ENCODE data around the gene TMEM106A. TPM values are rescaled to one million over a fixed set of nuclear protein-coding genes. Genes with fewer than 3 reads are reported as not detected.
A peak's percentile ranks its signal among the peaks of the same experiment; 100 is the strongest.

The TMEM106A gene
- total and polyA plus RNA-seq, 9 donors: 5.9 to 10.4 (median 7.8) TPM

DNA sequence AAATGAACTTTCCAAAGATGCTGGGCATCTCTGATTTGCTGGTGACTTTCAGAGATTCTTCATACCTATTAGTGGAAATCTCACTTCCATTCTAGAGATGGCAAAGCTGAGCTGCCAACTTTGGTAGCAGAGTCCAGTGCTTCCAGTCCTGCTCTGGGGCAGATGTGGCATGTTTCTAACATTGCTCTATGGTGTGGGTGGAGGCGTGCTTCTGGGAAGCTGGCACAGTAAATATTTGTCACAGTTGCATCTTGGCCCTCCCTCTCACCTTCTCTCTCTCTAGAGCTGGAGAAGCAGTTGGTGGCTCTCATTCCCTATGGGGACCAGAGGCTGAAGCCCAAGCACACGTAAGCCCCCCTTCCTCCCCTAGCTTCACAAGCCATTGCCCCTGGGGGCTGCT is 1.9 kb downstream of the TMEM106A start:
- WGBS (ENCODE audit: insufficient coverage): 83% methylated on average over 1 of the region's 2 CpGs
- Histone ChIP-seq H3K4me3 (ENCODE audit: low read length) (no peak overlapping the region), H3K4me1 (ENCODE audit: control insufficient read depth, insufficient read depth, low read length) (peaks cover 20% of the 10 kb centered on the region), H3K27me3 (ENCODE audit: control insufficient read depth, insufficient read depth, low read length) (no peaks in the 10 kb centered on the region), H3K36me3 (ENCODE audit: control insufficient read depth, insufficient read depth, low read length) (peaks cover 43% of the 10 kb centered on the region), H3K27ac (ENCODE audit: low read length) (no peak overlapping the region), H3K9me3 (replicated peaks; ENCODE audit: control insufficient read depth, low read depth, low read length) (no peaks in the 10 kb centered on the region)
- DNase-seq: no peak

- Histone ChIP-seq H3K4me3 (ENCODE audit: low read length) (no peak overlapping the region), H3K27ac (ENCODE audit: low read length) (no peak overlapping the region), H3K36me3 (ENCODE audit: control insufficient read depth, insufficient read depth, low read length) (peaks cover 45% of the 10 kb centered on the region), H3K4me1 (ENCODE audit: control insufficient read depth, insufficient read depth, low read length) (peaks cover 20% of the 10 kb centered on the region), H3K9me3 (replicated peaks; ENCODE audit: control insufficient read depth, low read depth, low read length) (no peaks in the 10 kb centered on the region), H3K27me3 (ENCODE audit: control insufficient read depth, insufficient read depth, low read length) (no peaks in the 10 kb centered on the region)
- 80% methylated on average over 1 of the region's 3 CpGs for WGBS (ENCODE audit: insufficient coverage)
- DNase-seq: no peak
Observed at GRCh38 chr17:43215341-43215740, 3.7 kb downstream of the TMEM106A start.

DNA sequence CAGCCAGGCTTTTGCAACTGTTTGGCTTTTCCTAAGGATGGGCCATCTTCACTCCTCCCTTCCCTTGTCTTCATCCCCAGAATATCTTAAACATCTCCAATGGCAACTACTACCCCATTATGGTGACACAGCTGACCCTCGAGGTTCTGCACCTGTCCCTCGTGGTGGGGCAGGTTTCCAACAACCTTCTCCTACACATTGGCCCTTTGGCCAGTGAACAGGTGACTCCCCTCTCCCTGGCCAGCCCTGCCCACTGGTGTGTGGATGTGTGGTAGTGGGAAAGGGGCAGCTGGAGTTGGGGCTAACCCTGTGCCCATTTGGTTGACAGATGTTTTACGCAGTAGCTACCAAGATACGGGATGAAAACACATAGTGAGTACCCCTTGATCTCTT is 4.7 kb downstream of the TMEM106A start:
- no peak for DNase-seq
- Histone ChIP-seq H3K9me3 (replicated peaks; ENCODE audit: control insufficient read depth, low read depth, low read length) (no peaks in the 10 kb centered on the region), H3K4me1 (ENCODE audit: control insufficient read depth, insufficient read depth, low read length) (peaks cover 18% of the 10 kb centered on the region), H3K36me3 (ENCODE audit: control insufficient read depth, insufficient read depth, low read length) (peaks cover 53% of the 10 kb centered on the region), H3K27ac (ENCODE audit: low read length) (no peak overlapping the region), H3K27me3 (ENCODE audit: control insufficient read depth, insufficient read depth, low read length) (no peaks in the 10 kb centered on the region), H3K4me3 (ENCODE audit: low read length) (no peak overlapping the region)
- WGBS (ENCODE audit: insufficient coverage): 83% methylated on average over 1 of the region's 4 CpGs

- Histone ChIP-seq H3K27me3 (ENCODE audit: control insufficient read depth, insufficient read depth, low read length) (no peaks in the 10 kb centered on the region), H3K4me1 (ENCODE audit: control insufficient read depth, insufficient read depth, low read length) (peaks cover 18% of the 10 kb centered on the region), H3K27ac (ENCODE audit: low read length) (no peak overlapping the region), H3K4me3 (ENCODE audit: low read length) (no peak overlapping the region), H3K36me3 (ENCODE audit: control insufficient read depth, insufficient read depth, low read length) (peaks cover 53% of the 10 kb centered on the region), H3K9me3 (replicated peaks; ENCODE audit: control insufficient read depth, low read depth, low read length) (no peaks in the 10 kb centered on the region)
- 79% methylated on average over 3 of the region's 4 CpGs for WGBS (ENCODE audit: insufficient coverage)
- no peak for DNase-seq
Observed at GRCh38 chr17:43216762-43217613, 5.3 kb downstream of the TMEM106A start.

GRCh38 chr17:43217614-43218087 is 6.0 kb downstream of the TMEM106A start:
- no peaks in the 10 kb centered on the region for H3K9me3 ChIP-seq (replicated peaks; ENCODE audit: control insufficient read depth, low read depth, low read length)
- H3K36me3 ChIP-seq (ENCODE audit: control insufficient read depth, insufficient read depth, low read length): peaks cover 53% of the 10 kb centered on the region
- peaks cover 13% of the 10 kb centered on the region for H3K4me1 ChIP-seq (ENCODE audit: control insufficient read depth, insufficient read depth, low read length)
- H3K4me3 ChIP-seq (ENCODE audit: low read length): no peak overlapping the region
- WGBS (ENCODE audit: insufficient coverage): 90% methylated on average over 2 of the region's 2 CpGs
- no peak overlapping the region for H3K27ac ChIP-seq (ENCODE audit: low read length)
- no peak for DNase-seq
- no peaks in the 10 kb centered on the region for H3K27me3 ChIP-seq (ENCODE audit: control insufficient read depth, insufficient read depth, low read length)

DNA sequence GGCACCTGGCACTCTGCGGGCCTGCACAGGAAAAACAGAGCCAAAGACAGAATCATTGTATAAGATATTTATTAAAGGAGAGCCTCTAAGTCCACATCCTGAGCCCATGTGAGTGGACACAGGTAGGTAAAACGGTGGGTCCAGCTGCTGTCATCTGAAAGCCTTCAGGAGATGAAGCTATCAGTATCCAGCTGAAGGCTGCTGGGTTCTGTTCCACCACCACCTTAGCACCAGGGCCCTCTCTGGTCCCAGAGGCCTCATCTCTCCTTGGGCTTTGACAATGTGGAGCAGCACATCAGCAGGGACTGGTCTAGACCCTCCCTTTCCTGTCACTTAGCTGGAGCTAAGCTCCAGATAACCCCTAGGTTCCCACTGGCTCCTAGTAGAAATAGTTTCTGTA is 7.3 kb downstream of the TMEM106A start:
- Histone ChIP-seq H3K4me1 (ENCODE audit: control insufficient read depth, insufficient read depth, low read length) (peaks cover 3% of the 10 kb centered on the region), H3K36me3 (ENCODE audit: control insufficient read depth, insufficient read depth, low read length) (peaks cover 64% of the 10 kb centered on the region), H3K27me3 (ENCODE audit: control insufficient read depth, insufficient read depth, low read length) (no peaks in the 10 kb centered on the region), H3K27ac (ENCODE audit: low read length) (no peak overlapping the region), H3K9me3 (replicated peaks; ENCODE audit: control insufficient read depth, low read depth, low read length) (no peaks in the 10 kb centered on the region), H3K4me3 (ENCODE audit: low read length) (no peak overlapping the region)
- WGBS (ENCODE audit: insufficient coverage): no CpG with 5 or more reads among the region's 2 CpGs
- no peak for DNase-seq

- WGBS (ENCODE audit: insufficient coverage): 64% methylated on average over 5 of the region's 8 CpGs
- DNase-seq: peak; percentile 26
Observed at GRCh38 chr17:43219746-43220380, 8.2 kb downstream of the TMEM106A start.

GRCh38 chr17:43220511-43221125 is 8.9 kb downstream of the TMEM106A start:
- Histone ChIP-seq H3K4me3 (ENCODE audit: low read length) (no peak overlapping the region), H3K9me3 (replicated peaks; ENCODE audit: control insufficient read depth, low read depth, low read length) (no peaks in the 10 kb centered on the region), H3K36me3 (ENCODE audit: control insufficient read depth, insufficient read depth, low read length) (peaks cover 64% of the 10 kb centered on the region), H3K4me1 (ENCODE audit: control insufficient read depth, insufficient read depth, low read length) (peaks cover 3% of the 10 kb centered on the region), H3K27me3 (ENCODE audit: control insufficient read depth, insufficient read depth, low read length) (no peaks in the 10 kb centered on the region), H3K27ac (ENCODE audit: low read length) (no peak overlapping the region)
- DNase-seq: no peak
- WGBS (ENCODE audit: insufficient coverage): 76% methylated on average over 2 of the region's 9 CpGs

More at GRCh38 chr17:43219746-43220380, 8.2 kb downstream of the TMEM106A start:
- H3K9me3 ChIP-seq (replicated peaks; ENCODE audit: control insufficient read depth, low read depth, low read length): no peaks in the 10 kb centered on the region
- peaks cover 67% of the 10 kb centered on the region for H3K36me3 ChIP-seq (ENCODE audit: control insufficient read depth, insufficient read depth, low read length)
- no peaks in the 10 kb centered on the region for H3K27me3 ChIP-seq (ENCODE audit: control insufficient read depth, insufficient read depth, low read length)
- H3K4me3 ChIP-seq (ENCODE audit: low read length): no peak overlapping the region
- peaks cover 3% of the 10 kb centered on the region for H3K4me1 ChIP-seq (ENCODE audit: control insufficient read depth, insufficient read depth, low read length)
- no peak overlapping the region for H3K27ac ChIP-seq (ENCODE audit: low read length)

DNA sequence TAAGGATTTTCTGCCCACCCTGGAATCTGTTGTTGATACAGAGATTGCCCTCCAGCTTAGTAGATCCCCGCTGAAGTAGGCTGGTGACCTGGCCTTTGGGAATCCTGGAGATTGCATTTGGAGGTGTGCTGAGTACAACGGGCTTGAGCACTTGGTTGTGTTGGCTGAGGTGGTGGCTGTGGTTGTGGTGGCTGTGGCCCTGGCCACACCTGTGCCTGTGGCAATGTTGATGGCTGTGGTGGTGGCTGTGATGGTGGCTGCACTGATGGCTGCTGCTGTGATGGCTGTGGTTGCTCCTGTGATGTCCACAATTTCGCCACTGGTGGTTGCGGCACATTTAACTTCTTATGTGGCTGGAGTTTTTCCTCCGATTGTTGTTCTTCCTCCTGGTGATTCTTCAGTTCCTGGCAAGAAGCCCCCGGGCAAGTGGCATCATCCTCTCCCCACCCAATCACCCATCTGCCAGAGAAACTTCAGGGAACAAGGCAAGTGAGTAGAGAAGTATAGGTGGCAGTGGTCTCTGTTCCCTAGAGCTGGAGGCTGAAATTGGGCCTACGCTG is 12.6 kb downstream of the TMEM106A start:
- WGBS (ENCODE audit: insufficient coverage): 94% methylated on average over 3 of the region's 7 CpGs
- H3K36me3 ChIP-seq (ENCODE audit: control insufficient read depth, insufficient read depth, low read length): peaks cover 36% of the 10 kb centered on the region

DNA sequence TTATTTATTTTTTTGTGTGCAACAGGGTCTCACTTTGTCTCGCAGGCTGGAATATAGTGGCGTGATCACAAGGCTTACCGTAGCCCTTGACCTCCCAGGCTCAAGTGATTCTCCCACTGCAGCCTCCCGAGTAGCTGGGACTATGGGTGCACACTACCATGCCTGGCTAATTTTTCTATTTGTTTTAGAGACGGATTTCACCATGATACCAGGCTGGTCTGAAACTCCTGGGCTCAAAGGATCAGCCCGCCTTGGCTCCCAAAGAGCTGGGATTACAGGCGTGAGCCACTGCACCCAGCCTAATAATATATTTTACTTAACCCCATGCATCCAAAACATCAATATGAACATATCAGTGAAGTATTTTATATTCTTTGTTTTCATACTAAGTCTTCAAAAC is 14.7 kb downstream of the TMEM106A start:
- peaks cover 25% of the 10 kb centered on the region for H3K36me3 ChIP-seq (ENCODE audit: control insufficient read depth, insufficient read depth, low read length)
- no peak overlapping the region for H3K27ac ChIP-seq (ENCODE audit: low read length)
- H3K27me3 ChIP-seq (ENCODE audit: control insufficient read depth, insufficient read depth, low read length): no peaks in the 10 kb centered on the region
- 85% methylated on average over 4 of the region's 7 CpGs for WGBS (ENCODE audit: insufficient coverage)
- H3K9me3 ChIP-seq (replicated peaks; ENCODE audit: control insufficient read depth, low read depth, low read length): no peaks in the 10 kb centered on the region
- no peak for DNase-seq
- no peaks in the 10 kb centered on the region for H3K4me1 ChIP-seq (ENCODE audit: control insufficient read depth, insufficient read depth, low read length)
- no peak overlapping the region for H3K4me3 ChIP-seq (ENCODE audit: low read length)

More for the DNA sequence above, 12.6 kb downstream of the TMEM106A start:
- no peak overlapping the region for H3K4me3 ChIP-seq (ENCODE audit: low read length)
- H3K27me3 ChIP-seq (ENCODE audit: control insufficient read depth, insufficient read depth, low read length): no peaks in the 10 kb centered on the region
- no peak overlapping the region for H3K27ac ChIP-seq (ENCODE audit: low read length)
- DNase-seq: no peak
- no peaks in the 10 kb centered on the region for H3K4me1 ChIP-seq (ENCODE audit: control insufficient read depth, insufficient read depth, low read length)
- no peaks in the 10 kb centered on the region for H3K9me3 ChIP-seq (replicated peaks; ENCODE audit: control insufficient read depth, low read depth, low read length)

All from muscle of leg (tissue), 11 donors.